GM12865 (cell line): ENCODE results near the gene LRRC27.
A peak's percentile ranks its signal among the peaks of the same experiment; 100 is the strongest.
"Not testable (repeated sequence)": the region's sequence is repeated elsewhere in the genome, so short reads cannot be mapped to it uniquely, and the experiment has no call there.

Experiments used
- DNase-seq: peaks from one replicate; pipeline ENCODE4 v3.0.0; 2010; ENCODE audit warnings: low read depth
- H3K4me3 ChIP-seq: 2 replicates; pipeline ENCODE4 v1.5.1; 2011; ENCODE audit warnings: mild to moderate bottlenecking, low read depth, low read length, control low read depth
- CTCF ChIP-seq: IDR thresholded peaks from 2 replicates; pipeline ENCODE4 v1.5.1; 2011; ENCODE audit warnings: low read length, control low read depth, low read depth, inconsistent platforms; ENCODE audit not compliant: insufficient read depth; ENCODE audit errors: missing control alignments

The LRRC27 gene

GRCh38 chr10:132334631-132335188 lies 2.7 kb downstream of the LRRC27 start:
- no peak for DNase-seq
- H3K4me3 ChIP-seq = no peak overlapping the region
- TF ChIP-seq CTCF = no peak

GRCh38 chr10:132335189-132336063 lies 3.4 kb downstream of the LRRC27 start:
- H3K4me3 ChIP-seq = no peak overlapping the region
- TF ChIP-seq CTCF = no peak
- peak; percentile 13 for DNase-seq

- no peak for TF ChIP-seq CTCF
- no peak for DNase-seq
- no peak overlapping the region for H3K4me3 ChIP-seq
These were observed 4.2 kb downstream of the LRRC27 start for GRCh38 chr10:132336064-132336746.

- no peak overlapping the region for H3K4me3 ChIP-seq
- DNase-seq = no peak
- no peak for TF ChIP-seq CTCF
These were observed 5.0 kb downstream of the LRRC27 start for GRCh38 chr10:132336919-132337407.

- DNase-seq, H3K4me3 ChIP-seq: not testable (repeated sequence)
These were observed 5.9 kb downstream of the LRRC27 start for GRCh38 chr10:132337854-132338253.

GRCh38 chr10:132338876-132339275 lies 6.9 kb downstream of the LRRC27 start:
- no peak for TF ChIP-seq CTCF
- no peak overlapping the region for H3K4me3 ChIP-seq
- no peak for DNase-seq

GRCh38 chr10:132339276-132339675 lies 7.3 kb downstream of the LRRC27 start:
- TF ChIP-seq CTCF = no peak
- no peak for DNase-seq
- H3K4me3 ChIP-seq = no peak overlapping the region
